Midbrain (tissue), 1 donor: ENCODE results near the gene USP35.
"Not testable (repeated sequence)": the region's sequence is repeated elsewhere in the genome, so short reads cannot be mapped to it uniquely, and the experiment has no call there.

ENCODE experiments used
- DNase-seq: peaks from one replicate; lab custom pipeline; 2025; lab: John Stamatoyannopoulos, UW

The USP35 gene

GRCh38 chr11:78170874-78171549 is 17.7 kb upstream of the USP35 start:
- DNase-seq = no peak

GRCh38 chr11:78171951-78172350 is 16.8 kb upstream of the USP35 start:
- DNase-seq = no peak

- DNase-seq = not testable (repeated sequence)
Measured at GRCh38 chr11:78175862-78176261, 12.9 kb upstream of the USP35 start.

GRCh38 chr11:78176605-78177141 is 12.0 kb upstream of the USP35 start:
- DNase-seq = no peak

- no peak for DNase-seq
Measured at GRCh38 chr11:78177216-78177615, 11.5 kb upstream of the USP35 start.

GRCh38 chr11:78179459-78180071 is 9.2 kb upstream of the USP35 start:
- DNase-seq = no peak

GRCh38 chr11:78180751-78181150 is 8.0 kb upstream of the USP35 start:
- DNase-seq = no peak

- DNase-seq = no peak
Measured at GRCh38 chr11:78181185-78181584, 7.5 kb upstream of the USP35 start.

- no peak for DNase-seq
Measured at GRCh38 chr11:78187366-78188285, 1.1 kb upstream of the USP35 start.

- no peak for DNase-seq
Measured at GRCh38 chr11:78189174-78189724, 530 bp downstream of the USP35 start.

GRCh38 chr11:78189851-78190250 is 1.1 kb downstream of the USP35 start:
- DNase-seq = no peak

- DNase-seq = no peak
Measured at GRCh38 chr11:78190374-78190773, 1.7 kb downstream of the USP35 start.

- DNase-seq = no peak
Measured at GRCh38 chr11:78190871-78191538, 2.3 kb downstream of the USP35 start.

GRCh38 chr11:78192223-78192719 is 3.6 kb downstream of the USP35 start:
- no peak for DNase-seq

GRCh38 chr11:78192911-78193351 is 4.2 kb downstream of the USP35 start:
- no peak for DNase-seq

GRCh38 chr11:78193806-78194205 is 5.1 kb downstream of the USP35 start:
- no peak for DNase-seq

- DNase-seq = no peak
Measured at GRCh38 chr11:78194490-78194889, 5.8 kb downstream of the USP35 start.

- DNase-seq = no peak
Measured at GRCh38 chr11:78195917-78196560, 7.3 kb downstream of the USP35 start.

GRCh38 chr11:78196661-78197091 is 8.0 kb downstream of the USP35 start:
- DNase-seq = no peak

- no peak for DNase-seq
Measured at GRCh38 chr11:78197816-78198215, 9.1 kb downstream of the USP35 start.
